ENCODE results near the gene NAV2.

- TF ChIP-seq CTCF (IDR thresholded peaks at IDR 0.05 in 2 of 3, conservative IDR thresholded peaks at IDR 0.05 in 1 of 3; ENCODE audit: borderline replicate concordance in 1 of 3, insufficient read depth in 1 of 3, low read depth in 2 of 3, low read length in 2 of 3), result no peak
- no peak for TF ChIP-seq REST (IDR thresholded peaks at IDR 0.05; ENCODE audit: low read depth)
- no peak for TF ChIP-seq YY1 (IDR thresholded peaks at IDR 0.05; ENCODE audit: extremely low read depth, insufficient replicate concordance, low read depth, low read length)
- TF ChIP-seq EGR1 (IDR thresholded peaks at IDR 0.05; ENCODE audit: low read depth), result no peak
Observed at GRCh38 chr11:20112291-20113148, 399.9 kb downstream of the NAV2 start.

All from HCT116 (cell line).